Activated CD8-positive, alpha-beta memory T cell treated with anti-CD3 and anti-CD28 coated beads for 24 hours (primary cell): ENCODE data around the gene SLC35A2.

Source experiments
- DNase-seq: peaks from one replicate; pipeline ENCODE4 v3.0.0-alpha.2; 2020

SLC35A2 gene

DNA sequence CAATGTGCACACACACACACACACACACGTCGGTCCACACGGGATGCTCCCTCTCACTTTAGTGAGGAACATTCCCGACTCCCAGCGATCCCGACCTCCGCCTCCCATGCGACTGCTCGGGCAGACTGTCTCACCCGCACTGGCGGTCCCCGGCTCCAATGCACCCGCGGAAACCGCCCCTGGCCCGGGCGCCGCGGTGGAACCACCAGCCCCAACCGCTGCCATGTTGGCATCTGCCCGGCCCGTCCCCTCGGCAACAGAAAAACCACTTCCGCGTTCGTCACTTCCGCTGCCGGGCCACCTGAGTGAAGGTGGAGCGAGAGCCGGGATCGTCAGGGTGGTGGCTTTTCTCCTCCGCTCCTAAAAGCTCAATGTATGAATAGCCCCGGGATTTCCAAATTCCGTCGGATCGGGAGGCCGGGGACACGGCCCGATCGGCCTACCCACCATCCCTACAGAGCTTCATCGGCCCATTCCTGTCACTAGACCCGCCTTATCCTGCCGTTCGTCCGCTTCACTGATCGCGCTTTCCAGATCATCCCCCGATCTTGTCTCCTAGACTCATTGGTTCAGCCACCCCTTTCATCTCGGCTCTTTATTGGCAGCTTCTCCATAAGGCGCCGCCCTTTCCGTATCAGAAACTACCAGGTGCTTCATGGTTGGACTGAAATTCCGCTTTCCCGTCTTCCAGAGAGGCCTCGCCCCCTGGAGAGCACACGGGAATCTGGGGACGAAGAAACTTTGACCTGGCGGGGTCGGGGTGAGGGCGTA is at the start of gene SLC35A2:
TSS of gene SLC35A2 (minus strand) at position 235 of the 771 bp plus-strand sequence. CDS start at position 225, 10 bp downstream.
- DNase-seq, result peak; percentile 93

DNA sequence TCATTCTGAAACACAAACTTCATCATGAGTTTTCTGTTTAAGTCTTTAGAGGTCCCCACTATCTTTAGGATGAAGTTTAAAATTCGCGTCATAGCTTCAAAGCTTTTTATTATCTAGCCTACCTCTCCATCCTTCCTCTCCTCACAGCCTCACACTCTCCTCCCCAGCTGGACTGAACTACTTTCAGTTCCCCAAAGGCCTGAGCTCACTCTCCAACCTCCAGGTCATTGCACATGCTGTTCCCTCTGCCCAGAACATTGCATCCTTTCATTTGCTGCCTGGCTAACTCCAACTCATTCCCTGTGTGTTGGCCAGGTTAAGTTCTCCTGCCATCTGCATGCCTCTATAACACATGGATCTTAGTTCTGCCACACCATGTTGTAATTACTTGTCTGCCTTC is 48.8 kb upstream of the SLC35A2 start:
- DNase-seq, result no peak

DNA sequence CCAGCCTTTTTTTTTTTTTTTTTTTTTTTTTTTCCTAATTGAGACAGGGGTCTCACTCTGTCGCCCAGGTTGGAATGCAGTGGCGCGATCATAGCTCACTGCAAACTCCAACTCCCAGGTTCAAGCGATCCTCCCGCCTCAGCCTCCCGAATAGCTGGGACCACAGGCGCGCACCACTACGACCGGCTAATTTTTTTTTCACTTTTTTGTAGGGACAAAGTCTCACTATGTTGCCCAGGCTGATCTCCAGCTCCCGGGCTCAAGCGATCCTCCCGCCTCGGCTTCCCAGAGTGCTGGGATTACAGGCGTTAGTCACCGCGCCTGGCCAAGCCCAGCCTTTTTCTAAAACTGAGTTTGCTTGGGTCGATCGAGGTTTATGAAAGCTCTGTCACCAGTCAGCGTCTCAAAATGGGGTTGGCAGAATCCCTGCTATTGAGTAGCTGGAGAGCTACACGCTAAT is 47.2 kb upstream of the SLC35A2 start:
- DNase-seq, result peak; percentile 66

DNA sequence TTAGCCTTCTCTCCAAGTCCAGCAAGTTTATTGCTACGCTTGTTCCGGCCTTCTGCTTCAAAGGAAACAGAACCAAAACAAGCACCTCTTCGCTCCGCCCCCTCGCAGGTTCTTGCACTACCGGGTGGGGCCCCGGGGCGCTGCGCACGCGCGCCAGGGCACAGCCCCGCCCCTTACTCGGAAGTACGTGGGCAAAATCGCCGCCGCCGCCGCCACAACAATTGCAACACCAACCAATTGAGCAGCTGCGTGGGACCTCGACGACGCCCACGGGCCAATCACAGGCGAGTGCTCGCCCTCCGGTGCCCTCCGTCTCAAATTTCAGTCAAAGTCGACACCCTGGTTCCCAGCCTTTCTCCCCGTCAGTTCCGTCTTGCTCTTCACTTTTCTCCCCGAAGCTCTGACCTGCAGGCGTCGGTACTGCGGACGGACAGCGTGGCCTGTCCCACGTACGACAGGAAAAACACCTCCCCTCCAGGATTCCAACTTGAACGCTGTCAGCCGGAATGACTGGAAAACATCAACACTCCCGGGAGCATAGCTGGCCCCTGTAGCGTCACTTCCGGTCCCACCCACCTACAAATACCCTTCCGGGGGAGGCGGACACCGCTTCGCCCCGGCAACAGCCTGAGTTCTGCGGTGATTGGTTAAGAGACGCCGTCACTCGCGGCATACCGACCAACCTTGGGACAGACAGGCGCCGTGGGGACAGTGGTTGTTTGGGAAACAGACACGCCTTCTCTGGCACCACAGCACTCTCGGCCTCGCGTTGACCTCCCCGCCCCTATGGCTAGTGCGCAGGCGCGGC is 46.6 kb upstream of the SLC35A2 start:
- peak; percentile 91 for DNase-seq

DNA sequence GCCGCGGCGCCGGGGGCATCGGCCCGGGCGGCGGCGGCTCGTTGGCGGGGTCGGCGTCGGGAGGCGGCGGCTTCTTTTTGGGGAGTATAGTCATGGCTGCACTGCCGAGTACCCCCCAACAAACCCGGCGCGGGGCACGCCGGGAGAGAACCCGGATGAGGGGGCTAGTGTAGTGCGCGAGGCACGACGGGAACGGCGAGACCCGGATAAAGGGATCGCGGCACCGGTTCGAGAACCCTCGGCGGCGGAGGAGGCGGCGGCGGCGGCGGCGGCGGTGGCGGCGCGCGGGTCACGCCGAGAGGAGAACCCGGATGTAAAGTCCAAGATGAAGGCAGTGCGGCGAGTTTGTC is 46.0 kb upstream of the SLC35A2 start, which contains the start of gene OTUD5:
TSS of gene OTUD5 (minus strand) at position 131 of the 350 bp plus-strand sequence. CDS start at position 94, 37 bp downstream.
- no peak for DNase-seq

DNA sequence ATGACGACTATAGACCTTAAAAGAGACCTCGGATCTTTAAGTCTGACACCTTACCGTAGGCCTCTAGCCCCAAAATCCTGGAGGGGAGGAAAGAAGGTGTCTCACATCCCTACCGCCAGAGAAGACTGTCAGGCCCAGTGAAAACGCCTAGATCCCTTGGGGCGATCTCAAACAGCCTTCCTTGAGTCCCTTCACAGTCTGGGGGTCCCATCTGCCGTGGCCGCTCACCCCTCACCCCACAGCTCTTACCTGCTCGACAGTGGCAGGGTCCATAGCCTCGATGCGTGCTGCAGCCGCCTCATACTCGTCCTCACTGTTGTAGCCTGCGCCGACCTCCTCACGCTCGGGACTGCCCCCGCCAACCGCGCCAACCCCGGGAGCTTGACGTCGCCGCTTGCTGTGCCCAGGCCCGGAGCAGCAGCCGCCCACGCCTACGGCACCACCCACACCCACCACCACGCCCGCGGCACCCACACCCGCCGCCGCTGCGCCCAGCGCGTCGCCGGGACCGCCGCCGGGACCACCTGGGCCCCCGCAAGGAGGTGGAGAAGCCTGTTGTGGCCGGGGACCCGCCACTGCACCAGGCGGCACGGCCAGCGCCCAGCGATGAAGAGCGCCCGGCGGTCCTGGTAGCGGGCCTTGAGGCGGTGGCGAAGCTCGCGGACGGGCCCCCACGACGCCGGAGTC is 45.4 kb upstream of the SLC35A2 start:
- peak; percentile 73 for DNase-seq

DNA sequence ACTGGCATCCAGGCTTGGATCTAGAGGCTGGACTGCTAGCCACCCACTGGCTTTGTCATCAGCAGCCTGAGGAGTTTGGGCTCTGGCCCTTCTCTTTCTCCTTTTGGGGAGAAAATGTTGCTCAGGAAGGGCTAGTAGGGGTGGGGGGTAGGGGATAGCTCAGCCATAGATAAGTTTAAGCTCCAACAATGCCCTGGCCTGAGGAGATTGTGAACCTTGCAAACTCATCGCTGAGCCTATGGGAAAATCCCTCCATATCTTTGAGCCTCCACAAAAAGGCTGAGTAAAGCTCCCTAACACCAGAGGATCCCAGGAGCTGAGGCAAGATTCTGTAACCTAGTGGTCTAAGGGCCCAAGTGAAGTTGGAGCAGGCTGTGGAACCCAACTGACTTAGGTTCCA is 37.1 kb upstream of the SLC35A2 start:
- DNase-seq, result no peak

DNA sequence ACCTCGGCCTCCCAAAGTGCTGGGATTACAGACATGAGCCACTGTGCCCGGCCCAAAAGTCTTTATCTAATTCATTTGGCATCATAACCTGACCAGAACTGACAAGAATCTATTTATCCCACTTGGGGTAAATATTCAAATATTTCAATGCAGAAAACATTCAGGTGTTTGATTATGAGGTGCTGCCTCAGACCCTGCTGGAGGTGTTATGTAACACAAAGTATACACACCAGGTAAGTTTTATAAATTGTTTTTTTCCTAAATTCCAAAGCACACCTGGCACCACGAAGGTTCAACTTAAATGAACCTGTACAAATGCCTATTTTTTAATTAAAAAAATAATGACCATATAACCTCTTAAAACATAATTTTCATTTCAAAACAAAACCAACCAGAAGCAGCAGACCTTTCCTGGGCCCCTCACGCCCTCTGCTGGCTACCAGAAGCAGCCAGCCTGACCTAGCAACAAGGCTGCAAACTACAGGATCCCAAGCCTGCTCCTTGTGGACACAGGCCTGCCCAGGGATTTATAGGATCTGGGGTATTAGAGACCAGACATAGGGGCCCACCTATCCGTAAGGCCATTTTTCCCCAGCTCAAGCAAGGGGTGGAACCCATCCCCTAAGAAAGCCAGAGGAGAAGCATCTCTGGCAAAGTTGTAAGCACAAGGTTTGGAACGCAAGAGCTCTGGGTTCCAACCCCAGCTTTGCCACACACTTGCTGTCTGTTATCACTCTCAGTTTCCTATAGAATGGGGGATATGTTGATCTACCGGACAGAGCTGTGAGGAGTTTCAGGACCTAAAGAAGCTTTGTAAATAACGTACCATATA is 34.3 kb upstream of the SLC35A2 start:
- DNase-seq, result peak; percentile 79

DNA sequence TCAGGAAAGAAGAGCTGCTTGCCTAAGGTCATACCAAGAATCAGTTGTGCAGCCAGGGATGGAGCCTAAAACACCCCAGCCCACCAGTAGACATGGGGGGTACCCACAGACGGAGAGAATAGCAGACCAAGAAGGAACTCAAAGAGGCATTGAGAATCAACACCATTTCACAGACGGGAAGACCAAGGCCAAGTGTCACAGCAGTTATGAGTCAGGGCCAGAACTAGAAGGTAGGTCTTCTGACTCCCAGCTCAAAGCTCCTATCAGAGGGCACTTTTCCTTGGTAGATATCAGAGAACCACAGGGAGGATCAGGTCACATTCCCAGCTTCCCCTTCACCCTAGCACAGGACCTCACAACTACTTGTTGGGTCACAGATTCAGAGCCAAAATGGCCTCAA is 31.4 kb upstream of the SLC35A2 start:
- no peak for DNase-seq

DNA sequence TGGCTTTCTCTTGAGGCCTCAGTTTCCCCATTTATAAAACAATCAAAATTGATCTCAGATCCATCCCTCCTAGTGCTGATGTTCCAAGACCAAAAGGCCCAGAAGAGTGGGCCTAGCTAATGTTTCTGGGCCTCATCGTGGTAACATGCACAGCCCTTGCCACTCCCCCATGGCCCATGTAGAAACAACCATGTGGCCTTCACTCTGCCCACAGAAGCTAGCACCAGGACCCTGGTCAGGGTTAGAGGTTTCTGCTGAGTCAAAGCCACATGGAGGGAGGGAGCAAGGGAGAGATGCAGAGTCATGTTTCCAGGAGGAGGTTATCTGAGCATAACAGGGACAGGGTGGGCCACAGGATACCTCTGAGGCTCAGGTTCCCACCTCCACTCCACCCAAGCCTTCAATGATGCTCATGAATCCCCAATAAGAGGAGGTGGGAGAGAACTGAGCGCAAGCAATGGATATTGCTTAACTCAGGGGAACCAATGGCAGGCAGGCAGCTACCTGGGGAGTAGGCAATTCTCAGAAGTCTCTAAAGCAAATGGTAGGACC is 29.0 kb upstream of the SLC35A2 start:
- no peak for DNase-seq

DNA sequence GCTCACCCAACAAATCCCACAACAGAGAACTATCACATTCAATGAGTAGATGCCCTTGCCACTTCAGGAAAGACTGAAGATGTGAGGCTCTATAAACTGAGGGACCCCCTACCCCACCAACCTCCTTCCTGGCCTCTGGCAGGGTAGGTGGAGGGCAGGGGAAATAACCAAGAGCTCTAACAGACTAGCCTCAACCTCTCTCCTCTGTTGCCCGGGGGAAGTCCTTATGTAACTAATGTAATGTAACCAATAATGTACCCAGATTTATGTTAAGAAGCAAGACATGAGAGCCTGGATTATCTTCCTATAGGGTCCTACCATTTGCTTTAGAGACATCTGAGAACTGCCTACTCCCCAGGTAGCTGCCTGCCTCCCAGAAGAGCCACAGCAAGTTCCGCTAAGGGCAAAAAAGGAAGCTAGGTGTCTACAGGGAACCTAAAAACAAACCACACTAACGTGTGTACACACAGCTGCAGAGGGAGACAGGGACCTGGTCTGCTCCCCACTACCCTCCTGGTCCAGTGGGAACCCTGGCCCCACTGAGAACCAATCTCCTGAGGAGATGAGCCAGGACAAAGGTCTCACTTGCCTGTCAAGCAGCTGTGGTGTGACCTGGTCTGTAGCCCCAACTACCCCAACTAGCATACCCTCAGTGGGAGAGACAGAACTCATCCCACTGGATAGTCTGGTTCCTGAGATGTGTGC is 28.2 kb upstream of the SLC35A2 start:
- peak; percentile 69 for DNase-seq

DNA sequence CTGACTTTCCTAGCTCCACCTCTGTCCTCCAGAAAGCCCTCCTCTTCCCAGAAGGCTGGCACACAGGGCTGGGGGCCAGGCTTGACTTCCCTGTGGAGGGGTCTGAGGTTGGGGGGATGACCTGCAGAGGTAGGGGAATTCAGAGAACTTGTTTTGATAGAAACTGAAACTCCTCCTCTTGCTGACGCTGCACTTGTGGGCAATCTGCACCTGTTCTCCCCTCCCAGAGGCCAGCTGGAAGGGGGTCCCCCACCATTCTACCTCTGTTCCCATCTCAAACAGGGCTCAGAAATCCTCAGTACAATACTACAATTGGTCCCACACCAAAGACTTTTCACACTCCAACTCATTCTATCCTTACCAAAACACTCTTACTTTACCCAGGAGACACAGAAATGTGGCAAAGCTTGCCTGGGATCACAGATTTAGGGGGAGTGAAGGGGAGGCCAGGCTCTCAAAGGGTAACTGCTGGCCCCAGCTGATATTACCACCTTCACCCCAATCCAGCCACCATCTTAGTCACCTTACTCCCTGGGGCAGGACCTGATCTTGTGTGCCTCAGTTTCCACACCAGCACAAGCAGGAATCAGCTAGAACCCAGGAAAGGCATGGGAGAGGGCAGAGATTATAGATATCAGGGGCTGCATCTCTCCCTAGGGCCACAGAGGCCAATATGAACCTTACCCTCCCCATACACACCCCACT is 27.4 kb upstream of the SLC35A2 start:
- DNase-seq, result peak; percentile 81

DNA sequence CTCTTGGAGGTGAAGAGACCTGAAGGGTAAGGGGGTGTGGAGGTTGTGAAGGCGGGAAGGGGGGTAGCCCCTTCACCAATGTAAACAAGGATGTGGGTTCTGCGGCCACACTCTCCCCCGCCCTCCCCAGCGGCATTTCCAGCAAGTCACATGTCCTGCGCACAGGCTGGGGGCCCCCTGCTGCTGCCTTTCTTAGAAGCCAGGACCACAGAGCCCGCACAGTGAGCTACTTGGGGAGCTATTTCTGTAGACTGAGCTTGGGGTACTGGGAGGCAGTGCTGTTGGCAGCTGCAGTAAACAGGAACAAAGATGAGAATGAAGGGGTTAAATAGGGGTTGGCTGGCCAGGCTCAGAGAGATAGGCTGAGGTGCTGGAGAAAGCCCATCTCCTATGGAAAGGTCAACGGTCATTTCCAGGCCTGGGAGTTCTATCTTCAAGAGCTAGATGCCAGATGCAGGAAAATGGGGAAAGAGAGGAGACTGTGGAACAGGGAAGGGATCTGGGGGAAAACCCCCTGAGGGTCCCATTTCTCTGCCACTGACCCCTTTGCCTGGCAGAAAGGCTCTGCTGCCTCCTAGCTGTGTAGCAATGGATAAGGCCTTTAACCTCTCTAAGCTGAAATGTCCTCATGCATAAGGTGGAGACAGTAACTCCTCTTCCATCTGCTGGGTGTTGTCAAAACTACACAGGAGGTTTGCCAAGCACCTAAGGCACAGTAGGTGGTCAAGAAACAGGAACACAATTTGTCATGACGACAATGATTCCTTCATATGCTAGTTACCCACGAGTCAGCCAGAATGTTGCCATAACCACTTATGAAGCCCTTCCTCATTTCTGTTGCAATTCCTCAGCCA is 25.8 kb upstream of the SLC35A2 start:
- DNase-seq, result peak; percentile 94

DNA sequence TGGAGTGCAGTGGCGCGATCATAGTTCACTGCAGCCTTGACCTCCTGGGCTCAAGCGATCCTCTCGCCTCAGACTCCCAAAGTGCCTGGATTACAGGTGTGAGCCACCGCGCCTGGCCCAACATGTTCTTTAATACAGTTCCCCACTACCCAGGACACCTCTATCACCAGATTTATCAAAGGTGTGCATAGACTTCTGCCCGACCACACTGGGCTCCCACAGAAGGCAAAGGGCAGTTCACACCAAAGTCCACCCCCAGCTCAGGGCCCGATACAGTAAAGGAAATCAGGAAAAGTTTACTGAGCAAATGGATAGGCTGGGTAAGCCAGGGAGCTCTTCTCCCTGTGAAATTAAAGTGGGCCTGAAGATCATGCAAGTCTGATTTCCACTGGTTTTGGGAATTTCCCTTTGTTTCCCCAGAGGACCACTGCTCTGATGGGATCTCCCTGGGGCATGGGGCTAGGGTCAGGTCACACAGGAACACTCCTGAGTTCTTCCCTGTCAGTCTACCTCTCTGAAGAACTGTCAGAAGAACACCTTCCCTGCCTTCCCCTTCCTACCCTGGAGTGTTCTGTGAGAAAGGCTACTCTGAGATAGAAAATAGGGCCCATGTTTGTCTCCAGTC is 25.1 kb upstream of the SLC35A2 start:
- DNase-seq, result peak; percentile 67

DNA sequence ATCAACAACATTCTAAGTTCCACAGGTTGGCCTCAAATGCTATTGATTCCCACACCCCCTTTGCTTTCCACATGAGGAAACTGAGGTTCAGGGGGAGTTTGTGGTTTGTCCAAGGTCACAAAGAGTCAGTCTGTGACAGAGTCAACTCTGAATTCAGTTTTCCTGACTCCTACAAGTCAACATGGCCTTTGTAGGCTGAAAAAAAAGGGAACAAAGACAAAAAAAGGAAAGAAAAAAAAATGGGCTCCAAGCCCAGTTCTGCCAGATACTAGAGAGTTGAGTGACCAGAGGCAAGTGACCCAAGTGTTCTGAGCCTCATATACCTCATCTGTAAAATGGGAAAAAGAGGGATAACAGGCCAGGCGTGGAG is 23.8 kb upstream of the SLC35A2 start:
- DNase-seq, result no peak

DNA sequence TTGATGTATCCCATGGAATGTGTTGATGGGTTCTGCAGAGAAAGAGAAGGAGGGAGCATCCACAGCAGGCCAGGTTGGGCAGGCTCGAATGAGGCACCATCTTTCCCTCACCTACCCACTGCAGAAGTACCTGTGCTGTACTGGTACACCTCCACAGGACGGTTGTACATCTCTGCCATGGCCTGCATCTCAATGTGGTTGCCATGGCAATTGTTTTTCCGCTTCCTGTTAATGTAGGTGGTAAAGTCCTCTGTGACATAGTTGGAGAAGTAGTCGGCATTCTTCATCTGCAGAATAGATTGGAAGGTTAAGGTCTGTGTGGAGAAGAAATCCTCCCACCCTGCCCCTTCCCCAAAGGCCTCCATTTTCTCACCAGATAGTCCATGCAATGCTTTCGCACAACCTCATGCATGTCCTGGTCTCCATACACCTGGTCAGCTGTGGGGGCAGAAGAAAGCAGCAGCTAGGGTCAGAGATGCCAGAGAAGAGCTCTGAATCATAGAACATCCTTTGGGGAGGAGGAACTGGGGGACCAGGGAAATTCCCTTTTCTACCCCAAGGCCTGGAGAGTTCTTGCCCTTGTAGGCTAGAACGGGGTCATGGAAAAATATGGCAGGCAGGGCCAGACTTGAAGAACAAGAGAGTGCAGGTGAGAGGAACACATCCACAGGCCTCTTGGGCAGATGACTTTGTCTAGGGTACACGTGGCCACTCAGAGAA is 23.3 kb upstream of the SLC35A2 start:
- DNase-seq, result peak; percentile 65

DNA sequence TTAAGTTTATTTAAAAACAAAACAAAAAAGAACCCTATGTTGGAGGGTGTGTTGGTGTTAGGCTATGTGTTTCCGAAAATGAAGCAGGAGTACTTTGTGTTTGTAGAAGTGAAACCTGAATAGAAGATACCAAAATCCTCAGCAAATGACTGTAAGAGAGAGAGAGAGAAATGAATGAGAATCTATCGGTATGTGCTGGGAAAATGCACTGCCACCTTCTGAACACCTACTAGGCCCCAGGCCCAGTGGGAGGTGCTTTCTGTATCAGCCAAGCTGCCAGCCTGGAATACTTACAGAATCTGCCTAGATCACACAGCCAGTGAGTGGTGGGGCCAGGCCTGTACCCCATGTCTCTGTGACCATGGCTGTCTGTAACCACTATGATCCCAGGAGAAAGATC is 22.3 kb upstream of the SLC35A2 start:
- no peak for DNase-seq

DNA sequence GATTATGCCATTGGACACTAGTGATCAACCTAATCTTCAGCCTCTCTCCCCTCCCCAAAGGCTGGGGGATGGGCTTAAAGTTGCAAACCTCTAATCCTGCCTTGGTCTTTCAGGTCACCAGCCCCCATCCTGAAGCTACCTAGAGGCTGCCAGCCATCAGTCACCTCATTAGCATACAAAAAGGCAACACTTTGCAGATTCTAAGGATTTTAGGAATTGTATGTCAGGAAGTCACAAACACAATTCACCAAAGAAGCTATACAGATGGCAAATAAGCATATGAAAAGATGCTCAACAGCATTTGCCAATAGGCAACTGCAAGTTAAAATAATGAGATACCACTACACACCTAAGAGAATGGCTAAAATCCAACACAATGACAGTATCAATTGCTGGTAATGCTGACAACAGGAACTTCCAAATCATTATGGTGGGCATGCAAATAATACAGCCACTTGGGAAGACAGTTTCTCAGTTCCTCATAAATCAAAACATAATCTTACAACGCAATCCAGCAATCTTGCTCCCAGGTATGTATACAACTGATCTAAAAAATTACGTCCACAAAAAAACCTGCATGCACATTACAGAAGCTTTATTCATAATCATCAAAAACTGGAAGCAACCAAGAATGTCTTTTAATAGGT is 16.4 kb upstream of the SLC35A2 start:
- DNase-seq, result no peak
